LHCN-M2 (cell line): ENCODE results near the gene ROPN1L. TPM values are rescaled to one million over a fixed set of nuclear protein-coding genes. Genes with fewer than 3 reads are reported as not detected.
"Not testable (repeated sequence)": the region's sequence is repeated elsewhere in the genome, so short reads cannot be mapped to it uniquely, and the experiment has no call there.

Experiments
- DNase-seq: peaks from one replicate; pipeline ENCODE4 v3.0.0-alpha.2; 2012; ENCODE audit warnings: low read depth
- polyA plus RNA-seq: library from polyadenylated mRNA; unstranded; fragments of >200 nt; gene quantifications from one replicate; pipeline ENCODE4 v1.2.1, GENCODE V29; 2012; ENCODE audit warnings: missing spikeins
- total RNA-seq: library from RNA; depleted of rRNA; stranded (reverse); fragments of >200 nt; gene quantifications from 2 replicates; pipeline ENCODE4 v1.2.3, GENCODE V29; 2014; rRNA removed

The ROPN1L gene
- 1.1 and 1.3 TPM in 2 replicates for total RNA-seq
- 0.72 TPM for polyA plus RNA-seq

GRCh38 chr5:10441083-10441991 is at the start of gene ROPN1L:
Gene ROPN1L, plus strand, starts transcription at chr5:10441879. Its CDS starts 289 bp downstream, at chr5:10442168.
- DNase-seq: peak; percentile 82

- DNase-seq: not testable (repeated sequence)
These were observed 48.9 kb upstream of the ROPN1L start for GRCh38 chr5:10392567-10393328.

- no peak for DNase-seq
These were observed 48.2 kb upstream of the ROPN1L start for GRCh38 chr5:10393491-10393890.

GRCh38 chr5:10396552-10396951 is 45.1 kb upstream of the ROPN1L start:
- no peak for DNase-seq

- no peak for DNase-seq
These were observed 41.8 kb upstream of the ROPN1L start for GRCh38 chr5:10399839-10400238.

GRCh38 chr5:10400411-10400810 is 41.3 kb upstream of the ROPN1L start:
- DNase-seq: no peak

- peak; percentile 28 for DNase-seq
These were observed 40.8 kb upstream of the ROPN1L start for GRCh38 chr5:10400831-10401230.

- no peak for DNase-seq
These were observed 40.2 kb upstream of the ROPN1L start for GRCh38 chr5:10401498-10401897.

GRCh38 chr5:10403829-10404228 is 37.9 kb upstream of the ROPN1L start:
- DNase-seq: no peak

- no peak for DNase-seq
These were observed 35.0 kb upstream of the ROPN1L start for GRCh38 chr5:10406651-10407050.

GRCh38 chr5:10409504-10409903 is 32.2 kb upstream of the ROPN1L start:
- no peak for DNase-seq

- DNase-seq: no peak
These were observed 31.0 kb upstream of the ROPN1L start for GRCh38 chr5:10410662-10411061.

GRCh38 chr5:10411336-10411735 is 30.3 kb upstream of the ROPN1L start:
- no peak for DNase-seq

GRCh38 chr5:10416868-10417267 is 24.8 kb upstream of the ROPN1L start:
- DNase-seq: no peak

GRCh38 chr5:10418654-10419345 is 22.9 kb upstream of the ROPN1L start:
- no peak for DNase-seq

GRCh38 chr5:10420468-10420867 is 21.2 kb upstream of the ROPN1L start:
- no peak for DNase-seq

GRCh38 chr5:10420932-10421331 is 20.7 kb upstream of the ROPN1L start:
- peak; percentile 26 for DNase-seq

GRCh38 chr5:10421896-10422691 is 19.6 kb upstream of the ROPN1L start:
- DNase-seq: no peak

GRCh38 chr5:10423022-10423421 is 18.7 kb upstream of the ROPN1L start:
- no peak for DNase-seq

GRCh38 chr5:10424124-10424731 is 17.5 kb upstream of the ROPN1L start:
- peak; percentile 37 for DNase-seq

- no peak for DNase-seq
These were observed 14.5 kb upstream of the ROPN1L start for GRCh38 chr5:10427201-10427600.
